Glomerular endothelial cell (primary cell): ENCODE measurements around the gene NARF. TPM values are rescaled to one million over a fixed set of nuclear protein-coding genes. Genes with fewer than 3 reads are reported as not detected.

ENCODE experiments used
- DNase-seq: peaks from one replicate; pipeline ENCODE4 v3.0.0-alpha.2; 2011; ENCODE audit warnings: low read depth, low spot score; ENCODE audit errors: extremely low read depth
- total RNA-seq: library from RNA; depleted of rRNA; stranded (reverse); fragments of >200 nt; gene quantifications from 2 replicates; pipeline ENCODE4 v1.2.3, GENCODE V29; 2015

Gene NARF
- total RNA-seq, 1 donor from 2014 or later, result 94.6 TPM

- DNase-seq, result no peak
These were observed 11.5 kb downstream of the NARF start for GRCh38 chr17:82470065-82470464.

- DNase-seq, result no peak
These were observed 15.9 kb downstream of the NARF start for GRCh38 chr17:82474223-82475010.

DNA sequence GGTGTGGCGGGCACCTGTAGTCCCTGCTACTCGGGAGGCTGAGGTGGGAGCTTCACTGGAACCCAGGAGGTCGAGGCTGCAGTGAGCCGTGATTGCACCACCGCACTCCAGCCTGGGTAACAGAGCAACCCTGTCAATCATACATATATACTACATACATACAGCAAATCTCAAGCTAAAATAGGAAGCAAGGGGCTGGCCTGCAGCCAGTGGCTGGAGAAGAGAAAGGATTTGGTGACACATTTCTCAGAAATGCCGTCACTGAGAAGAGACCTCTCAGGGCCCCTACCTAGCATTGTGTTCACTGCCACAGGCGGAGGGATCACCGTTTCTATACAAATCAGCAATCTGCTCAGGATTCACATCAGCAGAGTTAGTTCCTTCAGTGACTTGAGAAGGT, 16.9 kb downstream of the NARF start:
- DNase-seq, result no peak

- DNase-seq, result no peak
These were observed 19.4 kb downstream of the NARF start for GRCh38 chr17:82477934-82478333.

GRCh38 chr17:82479602-82480001, 21.1 kb downstream of the NARF start:
- DNase-seq, result no peak

- no peak for DNase-seq
These were observed 21.8 kb downstream of the NARF start for GRCh38 chr17:82480318-82480717.

DNA sequence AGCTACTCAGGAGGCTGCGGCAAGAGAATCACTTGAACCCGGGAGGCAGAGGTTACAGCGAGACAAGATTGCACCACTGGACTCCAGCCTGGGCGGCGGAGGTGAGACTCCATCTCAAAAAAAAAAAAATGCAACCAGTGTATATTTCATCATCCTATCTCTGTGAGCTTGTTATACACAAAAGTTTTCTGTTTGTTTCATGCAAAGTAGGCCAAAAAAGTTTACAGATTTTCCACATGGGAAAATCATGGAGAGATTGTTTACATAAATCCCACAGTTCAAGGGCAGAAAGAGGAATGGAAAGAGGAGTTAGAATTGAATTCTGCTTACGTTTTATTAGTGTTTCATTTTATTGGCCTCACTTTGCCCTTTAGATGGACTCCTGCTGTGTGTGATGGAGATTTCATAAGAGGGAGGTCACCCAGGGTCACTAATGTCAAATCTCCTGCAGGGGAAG, 24.7 kb downstream of the NARF start:
- no peak for DNase-seq

- no peak for DNase-seq
These were observed 25.3 kb downstream of the NARF start for GRCh38 chr17:82483836-82484235.

- no peak for DNase-seq
These were observed 27.9 kb downstream of the NARF start for GRCh38 chr17:82486231-82487094.

DNA sequence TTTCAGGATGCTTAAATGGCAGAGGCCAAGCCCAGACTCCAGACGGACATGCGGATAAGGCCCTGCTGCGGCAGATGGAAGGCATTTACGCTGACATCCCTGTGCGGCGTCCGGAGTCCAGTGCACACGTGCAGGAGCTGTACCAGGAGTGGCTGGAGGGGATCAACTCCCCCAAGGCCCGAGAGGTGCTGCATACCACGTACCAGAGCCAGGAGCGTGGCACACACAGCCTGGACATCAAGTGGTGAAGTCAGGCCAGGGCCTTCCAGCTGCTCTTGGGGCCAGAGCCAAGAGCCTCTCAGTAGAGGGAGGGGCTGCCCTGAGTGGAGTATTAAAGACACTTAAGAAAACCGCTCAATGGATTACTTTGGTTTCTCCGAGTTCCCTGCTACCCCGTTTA, 29.4 kb downstream of the NARF start:
- no peak for DNase-seq

GRCh38 chr17:82489117-82489516, 30.6 kb downstream of the NARF start:
- no peak for DNase-seq

GRCh38 chr17:82489851-82490511, 31.4 kb downstream of the NARF start:
- no peak for DNase-seq

DNA sequence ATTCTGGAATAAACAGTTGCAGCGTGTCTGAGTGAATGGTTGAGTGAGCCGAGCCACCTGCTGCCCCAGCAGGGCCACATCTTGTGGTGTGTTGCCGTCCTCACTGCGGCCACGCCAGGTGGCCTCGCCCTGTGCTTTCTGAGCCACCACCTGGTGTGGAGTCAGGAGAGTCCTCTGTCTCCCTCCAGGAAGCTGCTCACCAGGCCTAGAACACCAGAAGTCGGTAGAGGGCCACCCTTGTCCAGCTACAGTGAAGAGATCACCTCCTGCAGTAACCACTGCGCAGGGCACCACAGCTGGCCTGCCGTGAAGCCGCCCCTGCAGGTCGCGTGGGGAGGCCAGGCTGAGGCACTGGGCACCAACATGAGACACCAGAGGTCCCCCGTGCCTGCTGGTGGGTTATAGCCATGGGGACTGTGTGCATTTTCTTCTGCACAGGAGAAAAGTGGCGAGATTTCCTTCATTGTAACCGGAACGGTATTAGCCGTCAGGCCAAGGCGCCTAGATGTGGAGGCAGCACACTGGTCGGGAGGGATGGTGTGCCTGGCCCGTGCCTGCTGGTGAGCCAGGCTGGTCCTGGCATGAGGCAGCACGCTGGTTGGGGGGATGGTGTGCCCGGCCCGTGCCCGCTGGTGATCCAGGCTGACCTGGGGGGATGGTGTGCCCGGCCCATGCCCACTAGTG, 32.1 kb downstream of the NARF start:
- DNase-seq, result no peak

- DNase-seq, result no peak
These were observed 32.6 kb downstream of the NARF start for GRCh38 chr17:82491196-82491530.

DNA sequence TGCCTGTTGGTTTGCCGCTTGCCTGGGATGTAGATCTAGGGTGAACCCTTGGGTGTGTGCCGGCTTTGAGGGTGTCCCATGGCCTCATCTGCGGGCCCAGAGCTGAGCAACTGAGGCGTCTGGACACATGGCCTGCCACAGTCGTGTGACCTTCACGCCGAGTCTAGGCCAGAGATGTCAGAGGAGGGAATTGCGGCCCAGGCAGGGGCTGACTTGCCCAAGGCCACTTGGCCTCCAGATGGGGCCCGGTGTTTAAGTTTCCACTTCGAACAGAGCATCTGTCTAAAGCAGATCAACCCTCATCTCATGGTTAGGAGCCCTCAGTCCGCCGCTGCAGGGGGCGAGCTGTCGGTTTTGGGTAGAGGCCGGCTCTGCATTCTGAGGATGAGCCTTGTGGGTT, 33.0 kb downstream of the NARF start:
- DNase-seq, result no peak

- no peak for DNase-seq
These were observed 34.2 kb downstream of the NARF start for GRCh38 chr17:82492643-82493225.

DNA sequence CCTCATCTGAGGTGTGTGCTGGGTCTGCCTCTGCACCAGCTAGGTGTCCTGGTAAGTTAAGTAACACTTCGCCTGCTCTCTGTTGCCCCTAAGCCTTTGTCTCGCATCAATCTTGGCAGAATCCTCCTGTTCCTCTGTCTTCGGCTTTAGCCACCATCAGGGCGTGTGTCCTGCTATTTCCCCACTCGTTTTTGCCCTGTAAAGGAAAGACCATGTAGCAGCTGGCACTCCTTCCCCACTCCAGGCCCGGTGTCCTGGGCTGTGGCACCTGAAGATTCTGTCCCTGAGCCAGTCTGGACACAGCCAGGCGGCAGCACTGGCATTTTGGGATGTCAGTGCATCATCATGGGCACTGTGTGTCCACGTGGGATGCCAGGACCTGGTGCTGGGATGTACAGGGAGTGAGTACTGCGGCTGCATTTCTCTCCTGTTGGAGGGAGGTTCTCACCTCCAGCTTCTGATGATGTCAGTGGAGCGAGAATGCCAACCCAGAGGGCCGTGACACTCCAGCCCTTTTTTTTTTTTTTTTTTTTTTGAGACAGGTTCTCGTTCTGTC, 34.8 kb downstream of the NARF start:
- DNase-seq, result no peak

DNA sequence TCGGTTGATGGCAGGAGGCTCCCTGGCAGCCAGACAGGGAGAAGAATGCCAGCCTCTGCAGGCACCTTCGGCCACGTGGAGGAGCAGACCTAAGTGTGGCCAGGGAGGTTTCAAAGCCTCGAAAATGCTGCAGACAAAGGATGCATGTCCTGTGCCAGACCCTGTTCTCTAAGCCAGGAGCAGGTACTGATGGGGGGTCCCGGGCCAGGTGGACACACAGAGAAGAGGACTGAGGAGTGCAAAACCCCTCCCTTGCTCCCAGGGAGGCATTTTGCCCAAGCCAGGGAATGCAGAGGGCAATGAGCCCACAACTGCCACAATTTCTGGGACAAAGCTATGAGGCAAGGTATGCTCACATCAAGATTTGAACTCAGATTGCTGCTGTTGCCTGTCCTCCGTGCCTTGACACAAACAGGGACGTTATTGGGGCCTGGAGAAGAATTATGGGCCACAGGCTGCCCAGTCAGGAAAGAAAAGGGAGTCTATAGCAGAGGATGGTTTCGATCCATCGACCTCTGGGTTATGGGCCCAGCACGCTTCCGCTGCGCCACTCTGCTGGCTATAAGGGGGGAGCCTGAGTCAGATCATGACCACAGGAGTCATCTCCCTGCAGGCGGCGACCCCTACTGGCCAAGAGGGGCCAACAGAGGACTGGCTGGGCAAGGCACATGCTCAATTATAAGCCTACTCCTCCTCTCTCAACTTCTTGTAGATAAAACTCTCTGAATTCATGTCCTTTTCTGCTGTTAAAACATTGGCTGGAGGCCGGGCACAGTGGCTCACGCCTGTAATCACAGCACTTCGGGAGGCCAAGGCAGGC, 35.9 kb downstream of the NARF start:
- peak; percentile 52 for DNase-seq

- no peak for DNase-seq
These were observed 37.4 kb downstream of the NARF start for GRCh38 chr17:82495844-82496528.
